OCI-LY7 (cell line): ENCODE results near the gene MAP3K6.

Experiments used
- EZH2phosphoT487 ChIP-seq: fragments of 200-600 bp; sonication (generic); IDR thresholded peaks from 2 replicates; pipeline ENCODE4 v1.6.1; 2018; ENCODE audit warnings: low read depth, borderline replicate concordance, mild to moderate bottlenecking, mixed run types, antibody characterized with exemption, low read length, moderate library complexity, mixed read lengths
- TF ChIP-seq, protein P1 (sequence below): fragments of 200-600 bp; sonication (generic); conservative IDR thresholded peaks from 2 replicates; pipeline ENCODE4 v1.5.1; 2014; ENCODE audit warnings: mild to moderate bottlenecking, antibody characterized with exemption, low read length, moderate library complexity, mixed read lengths

DNA sequence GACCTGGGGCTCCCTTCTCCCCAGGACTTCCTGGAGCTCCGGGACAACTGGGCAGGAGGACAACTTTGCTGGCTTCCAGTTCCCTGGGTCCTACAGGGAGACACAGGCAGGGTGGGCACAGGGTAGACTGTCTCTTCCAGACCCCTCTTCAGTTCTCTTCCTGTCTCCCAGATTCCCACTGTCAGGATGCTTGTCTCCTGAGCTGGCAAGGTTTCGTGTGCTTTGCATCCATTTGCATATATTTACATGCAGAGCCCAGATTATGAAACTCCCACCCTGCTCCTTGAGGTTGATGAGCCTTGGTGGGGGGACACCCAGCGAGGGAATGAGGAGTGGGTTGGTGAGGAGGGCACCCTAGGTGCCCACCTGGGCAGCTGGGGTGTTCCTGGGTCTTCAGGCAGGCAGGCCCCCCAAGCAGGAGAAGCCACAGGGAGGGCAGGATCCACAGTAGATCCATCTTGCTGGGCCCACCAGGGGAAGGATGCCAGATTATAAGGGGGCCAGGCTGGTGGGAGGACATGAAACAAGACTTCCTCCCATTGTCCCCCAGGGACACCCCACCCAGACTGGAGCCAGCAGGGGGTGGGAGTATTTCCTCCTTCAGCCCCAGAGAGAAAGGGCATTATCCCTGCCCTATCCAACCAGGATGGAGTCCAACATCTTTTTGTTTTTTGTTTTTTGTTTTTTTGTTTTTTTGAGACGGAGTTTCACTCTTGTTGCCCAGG, 7.8 kb upstream of the MAP3K6 start, which contains the start of gene FCN3:
- TF ChIP-seq, protein P1, sequence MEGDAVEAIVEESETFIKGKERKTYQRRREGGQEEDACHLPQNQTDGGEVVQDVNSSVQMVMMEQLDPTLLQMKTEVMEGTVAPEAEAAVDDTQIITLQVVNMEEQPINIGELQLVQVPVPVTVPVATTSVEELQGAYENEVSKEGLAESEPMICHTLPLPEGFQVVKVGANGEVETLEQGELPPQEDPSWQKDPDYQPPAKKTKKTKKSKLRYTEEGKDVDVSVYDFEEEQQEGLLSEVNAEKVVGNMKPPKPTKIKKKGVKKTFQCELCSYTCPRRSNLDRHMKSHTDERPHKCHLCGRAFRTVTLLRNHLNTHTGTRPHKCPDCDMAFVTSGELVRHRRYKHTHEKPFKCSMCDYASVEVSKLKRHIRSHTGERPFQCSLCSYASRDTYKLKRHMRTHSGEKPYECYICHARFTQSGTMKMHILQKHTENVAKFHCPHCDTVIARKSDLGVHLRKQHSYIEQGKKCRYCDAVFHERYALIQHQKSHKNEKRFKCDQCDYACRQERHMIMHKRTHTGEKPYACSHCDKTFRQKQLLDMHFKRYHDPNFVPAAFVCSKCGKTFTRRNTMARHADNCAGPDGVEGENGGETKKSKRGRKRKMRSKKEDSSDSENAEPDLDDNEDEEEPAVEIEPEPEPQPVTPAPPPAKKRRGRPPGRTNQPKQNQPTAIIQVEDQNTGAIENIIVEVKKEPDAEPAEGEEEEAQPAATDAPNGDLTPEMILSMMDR = no peak
- no peak for TF ChIP-seq EZH2phosphoT487
